ENCODE measurements around the gene VOPP1. TPM values are rescaled to one million over a fixed set of nuclear protein-coding genes. Genes with fewer than 3 reads are reported as not detected.

The VOPP1 gene
- total RNA-seq, 1 donor from 2014 or later, result 66.2 TPM

DNA sequence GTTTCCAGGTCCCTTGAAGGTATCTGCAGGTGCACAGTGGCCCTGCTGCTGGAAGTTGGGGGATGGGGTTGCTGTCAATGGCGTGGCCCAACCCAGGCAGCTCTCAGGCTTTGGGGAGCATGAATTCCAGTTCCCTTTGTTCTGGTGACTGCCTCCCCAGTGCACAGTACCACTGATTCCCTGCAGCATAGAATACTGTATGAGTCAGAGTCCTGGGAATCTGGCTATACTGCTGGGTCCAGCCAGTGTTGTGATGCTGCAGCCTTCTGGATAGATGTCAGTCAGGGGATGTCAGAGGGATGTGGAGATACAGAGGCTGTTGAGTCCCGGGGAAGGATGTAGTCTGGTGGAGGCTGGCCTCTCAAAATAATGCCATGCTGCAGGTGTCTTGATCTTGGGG is 107.9 kb downstream of the VOPP1 start:
- Histone ChIP-seq H3K9me3 (peaks cover 6% of the 10 kb centered on the region), H3K27ac (no peak overlapping the region), H3K4me3 (no peak overlapping the region), H3K36me3 (peaks cover 17% of the 10 kb centered on the region), H3K4me1 (no peaks in the 10 kb centered on the region), H3K27me3 (ENCODE audit: low read depth) (no peaks in the 10 kb centered on the region)
- ATAC-seq (no peak), DNase-seq (no peak)
- intact Hi-C loops (cut with DNase I), result no loop called here
- TF ChIP-seq, protein P1, sequence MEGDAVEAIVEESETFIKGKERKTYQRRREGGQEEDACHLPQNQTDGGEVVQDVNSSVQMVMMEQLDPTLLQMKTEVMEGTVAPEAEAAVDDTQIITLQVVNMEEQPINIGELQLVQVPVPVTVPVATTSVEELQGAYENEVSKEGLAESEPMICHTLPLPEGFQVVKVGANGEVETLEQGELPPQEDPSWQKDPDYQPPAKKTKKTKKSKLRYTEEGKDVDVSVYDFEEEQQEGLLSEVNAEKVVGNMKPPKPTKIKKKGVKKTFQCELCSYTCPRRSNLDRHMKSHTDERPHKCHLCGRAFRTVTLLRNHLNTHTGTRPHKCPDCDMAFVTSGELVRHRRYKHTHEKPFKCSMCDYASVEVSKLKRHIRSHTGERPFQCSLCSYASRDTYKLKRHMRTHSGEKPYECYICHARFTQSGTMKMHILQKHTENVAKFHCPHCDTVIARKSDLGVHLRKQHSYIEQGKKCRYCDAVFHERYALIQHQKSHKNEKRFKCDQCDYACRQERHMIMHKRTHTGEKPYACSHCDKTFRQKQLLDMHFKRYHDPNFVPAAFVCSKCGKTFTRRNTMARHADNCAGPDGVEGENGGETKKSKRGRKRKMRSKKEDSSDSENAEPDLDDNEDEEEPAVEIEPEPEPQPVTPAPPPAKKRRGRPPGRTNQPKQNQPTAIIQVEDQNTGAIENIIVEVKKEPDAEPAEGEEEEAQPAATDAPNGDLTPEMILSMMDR (IDR thresholded peaks at IDR 0.05), result no peak

- H3K9me3 ChIP-seq, result peaks cover 6% of the 10 kb centered on the region
- no peak overlapping the region for H3K4me3 ChIP-seq
- H3K27ac ChIP-seq, result no peak overlapping the region
- no peak for ATAC-seq
- intact Hi-C loops (cut with DNase I), result no loop called here
- no peaks in the 10 kb centered on the region for H3K4me1 ChIP-seq
- peaks cover 17% of the 10 kb centered on the region for H3K36me3 ChIP-seq
- no peak for DNase-seq
- TF ChIP-seq, protein P1 (IDR thresholded peaks at IDR 0.05), result no peak
- H3K27me3 ChIP-seq (ENCODE audit: low read depth), result no peaks in the 10 kb centered on the region
These were observed 108.5 kb downstream of the VOPP1 start for GRCh38 chr7:55463686-55464262.

GRCh38 chr7:55458351-55458750 is 114.0 kb downstream of the VOPP1 start:
- Histone ChIP-seq H3K4me3 (no peak overlapping the region), H3K27ac (no peak overlapping the region), H3K4me1 (no peaks in the 10 kb centered on the region), H3K36me3 (no peaks in the 10 kb centered on the region), H3K9me3 (peaks cover 16% of the 10 kb centered on the region), H3K27me3 (ENCODE audit: low read depth) (no peaks in the 10 kb centered on the region)
- TF ChIP-seq, protein P1 (IDR thresholded peaks at IDR 0.05), result no peak
- ATAC-seq, result no peak
- intact Hi-C loops (cut with DNase I), result no loop called here
- no peak for DNase-seq

DNA sequence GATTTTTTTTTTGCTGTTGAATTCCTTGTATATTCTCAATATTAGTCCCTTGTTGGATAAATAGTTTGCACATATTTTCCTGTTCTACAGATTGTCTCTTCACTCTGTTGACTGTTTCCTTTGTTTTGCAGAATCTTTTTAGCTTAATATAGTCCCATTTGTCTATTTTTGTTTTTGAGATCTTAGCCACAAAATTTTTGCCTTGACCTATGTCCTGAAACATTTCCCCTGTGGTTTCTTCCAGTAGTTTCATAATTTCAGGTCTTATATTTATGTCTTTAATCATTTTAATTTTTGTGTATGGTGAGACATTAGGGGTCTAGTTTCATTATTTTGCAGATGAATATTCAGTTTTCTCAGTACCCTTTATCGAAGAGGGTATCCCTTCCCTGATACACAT is 114.5 kb downstream of the VOPP1 start:
- ATAC-seq (no peak), DNase-seq (no peak)
- TF ChIP-seq, protein P1 (IDR thresholded peaks at IDR 0.05), result no peak
- Histone ChIP-seq H3K4me1 (no peaks in the 10 kb centered on the region), H3K27ac (no peak overlapping the region), H3K27me3 (ENCODE audit: low read depth) (no peaks in the 10 kb centered on the region), H3K9me3 (peaks cover 16% of the 10 kb centered on the region), H3K36me3 (no peaks in the 10 kb centered on the region), H3K4me3 (no peak overlapping the region)
- intact Hi-C loops (cut with DNase I), result no loop called here

GRCh38 chr7:55452971-55453370 is 119.3 kb downstream of the VOPP1 start:
- H3K27ac ChIP-seq, result no peak overlapping the region
- TF ChIP-seq, protein P1 (IDR thresholded peaks at IDR 0.05), result no peak
- H3K9me3 ChIP-seq, result peaks cover 7% of the 10 kb centered on the region
- peaks cover 5% of the 10 kb centered on the region for H3K27me3 ChIP-seq (ENCODE audit: low read depth)
- intact Hi-C loops (cut with DNase I), result no loop called here
- H3K4me1 ChIP-seq, result no peaks in the 10 kb centered on the region
- no peaks in the 10 kb centered on the region for H3K36me3 ChIP-seq
- no peak for ATAC-seq
- H3K4me3 ChIP-seq, result no peak overlapping the region
- no peak for DNase-seq
